Panc1 (cell line): ENCODE results near the gene MAPK7. TPM values are rescaled to one million over a fixed set of nuclear protein-coding genes. Genes with fewer than 3 reads are reported as not detected.

Source experiments
- ATAC-seq: fragments of 200-7000 bp; cut with Tn5 transposase; 2 replicates; pipeline ENCODE4 v1.9.1; 2020; ENCODE audit warnings: mild to moderate bottlenecking, moderate library complexity
- BruUV-seq: library from RNA; stranded (reverse); fragments of 400-500 nt; replicated peaks from 2 replicates; lab custom pipeline; 2021; lab: Mats Ljungman, UMichigan
- CTCF ChIA-PET: fragments of 300-600 bp; sonication (Branson Sonifier 250); formaldehyde crosslinking; loops from one replicate; lab custom pipeline; 2022; ENCODE audit warnings: antibody characterized with exemption; lab: Charles Lee
- POLR2A ChIA-PET: fragments of 300-600 bp; sonication (Branson Sonifier 250); formaldehyde crosslinking; loops from one replicate; lab custom pipeline; 2022; ENCODE audit warnings: antibody characterized with exemption; lab: Charles Lee
- DNase-seq: peaks from one replicate; pipeline ENCODE4 v3.0.0-alpha.2; 2010; ENCODE audit warnings: low read depth, low spot score
- H3K27ac ChIP-seq: 2 replicates; pipeline ENCODE4 v1.5.1; 2011; ENCODE audit warnings: mild to moderate bottlenecking, low read length, inconsistent platforms
- H3K27me3 ChIP-seq: fragments of 200-500 bp; sonication (Bioruptor generic); 2 replicates; pipeline ENCODE4 v1.6.0; 2014; ENCODE audit warnings: low read length, inconsistent platforms; ENCODE audit not compliant: control insufficient read depth, insufficient read depth
- H3K36me3 ChIP-seq: fragments of 200-500 bp; sonication (Bioruptor generic); 2 replicates; pipeline ENCODE4 v1.5.1; 2014; ENCODE audit warnings: inconsistent platforms, mild to moderate bottlenecking, low read length, moderate library complexity; ENCODE audit not compliant: control insufficient read depth, insufficient read depth
- H3K4me1 ChIP-seq: 2 replicates; pipeline ENCODE4 v1.5.1; 2011; ENCODE audit warnings: inconsistent platforms, mild to moderate bottlenecking, low read length, moderate library complexity; ENCODE audit not compliant: control insufficient read depth, insufficient read depth
- H3K4me3 ChIP-seq, 2 experiments: 2 replicates each; pipeline ENCODE4 v1.5.1; 2011 to 2012; ENCODE audit warnings: low read depth in 2 of 2, low read length in 2 of 2, mild to moderate bottlenecking in 2 of 2, inconsistent platforms in 1 of 2, moderate library complexity in 1 of 2
- H3K9me3 ChIP-seq: fragments of 200-500 bp; sonication (Bioruptor generic); 2 replicates; pipeline ENCODE4 v1.5.1; 2014; ENCODE audit warnings: low read depth, mild to moderate bottlenecking, inconsistent platforms, low read length, moderate library complexity; ENCODE audit not compliant: control insufficient read depth, insufficient read depth
- CTCF ChIP-seq: fragments of 450-650 bp; IDR thresholded peaks from 2 replicates; pipeline ENCODE4 v1.5.1; 2017; ENCODE audit warnings: mild to moderate bottlenecking
- POLR2AphosphoS5 ChIP-seq: IDR thresholded peaks from 2 replicates; pipeline ENCODE4 v1.6.1; 2012; ENCODE audit warnings: mild to moderate bottlenecking, low read depth, low read length, moderate library complexity
- SIN3A ChIP-seq: IDR thresholded peaks from 2 replicates; pipeline ENCODE4 v1.6.1; 2012; ENCODE audit warnings: low read depth, mild to moderate bottlenecking, low read length, moderate library complexity, borderline replicate concordance; ENCODE audit not compliant: insufficient read depth
- TCF7L2 ChIP-seq: IDR thresholded peaks from 2 replicates; pipeline ENCODE4 v1.6.1; 2011; ENCODE audit warnings: mild to moderate bottlenecking, low read depth, low read length, inconsistent platforms
- in situ Hi-C: cut with HindIII; loops from 2 replicates; pipeline ENCODE4 v1.10.0; 2016; ENCODE audit warnings: low sequenced_read_pairs, low pct_unique_long_range_greater_than_20kb
- intact Hi-C: fragments of 100-400 bp; cut with micrococcal nuclease; formaldehyde crosslinking; loops from one replicate; pipeline ENCODE4 v1.10.0; 2022; ENCODE audit not compliant: unreplicated experiment
- total RNA-seq: library from RNA; stranded (reverse); gene quantifications from one replicate; pipeline ENCODE4 v1.2.1, GENCODE V29; 2021; ENCODE audit not compliant: unreplicated experiment
- TF ChIP-seq, protein P1 (sequence below), 2 experiments: IDR thresholded peaks; 2 replicates each; pipeline ENCODE4 v1.6.1; 2011 to 2012; ENCODE audit warnings: low read depth in 2 of 2, control low read depth in 1 of 2, low read length in 1 of 2, mild to moderate bottlenecking in 1 of 2, moderate library complexity in 1 of 2; ENCODE audit not compliant: insufficient read depth in 1 of 2

Gene MAPK7
- total RNA-seq, 1 experiment from 2014 or later, result 28.9 TPM

DNA sequence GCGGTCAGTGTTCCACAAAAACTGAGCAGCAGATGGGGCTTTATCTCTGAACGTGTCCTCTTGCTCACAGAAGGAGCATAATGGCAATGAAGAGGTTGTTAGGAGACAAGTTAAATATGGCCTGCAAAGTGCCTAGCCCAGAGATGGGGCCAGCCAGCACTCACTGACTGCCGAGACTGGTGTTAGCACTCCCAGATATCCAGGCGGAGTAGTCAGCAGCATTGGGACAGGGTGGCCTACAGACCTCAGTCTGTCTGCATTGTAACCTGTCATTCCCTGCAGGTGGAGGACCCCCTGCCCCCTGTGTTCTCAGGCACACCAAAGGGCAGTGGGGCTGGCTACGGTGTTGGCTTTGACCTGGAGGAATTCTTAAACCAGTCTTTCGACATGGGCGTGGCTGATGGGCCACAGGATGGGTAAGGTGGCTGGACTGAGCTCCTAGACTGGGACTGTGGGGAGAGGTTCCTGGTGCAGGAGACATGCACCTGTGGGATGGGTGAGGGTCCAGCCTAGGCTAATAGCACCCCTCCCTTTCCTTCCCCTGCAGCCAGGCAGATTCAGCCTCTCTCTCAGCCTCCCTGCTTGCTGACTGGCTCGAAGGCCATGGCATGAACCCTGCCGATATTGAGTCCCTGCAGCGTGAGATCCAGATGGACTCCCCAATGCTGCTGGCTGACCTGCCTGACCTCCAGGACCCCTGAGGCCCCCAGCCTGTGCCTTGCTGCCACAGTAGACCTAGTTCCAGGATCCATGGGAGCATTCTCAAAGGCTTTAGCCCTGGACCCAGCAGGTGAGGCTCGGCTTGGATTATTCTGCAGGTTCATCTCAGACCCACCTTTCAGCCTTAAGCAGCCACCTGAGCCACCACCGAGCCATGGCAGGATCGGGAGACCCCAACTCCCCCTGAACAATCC, 4.5 kb downstream of the MAPK7 start:
- in situ Hi-C loops, result no loop called here
- no peak overlapping the region for H3K4me3 ChIP-seq
- TF ChIP-seq CTCF, result no peak
- H3K4me1 ChIP-seq, result peaks cover 8% of the 10 kb centered on the region
- H3K27ac ChIP-seq, result no peak overlapping the region
- DNase-seq, result no peak
- ChIA-PET POLR2A (no interaction called here), CTCF (no interaction called here)
- intact Hi-C loops, result no loop called here
- no peaks in the 10 kb centered on the region for H3K27me3 ChIP-seq
- no TSS peak for BruUV-seq
- no peak for ATAC-seq
- no peaks in the 10 kb centered on the region for H3K9me3 ChIP-seq
- peaks cover 3% of the 10 kb centered on the region for H3K36me3 ChIP-seq

DNA sequence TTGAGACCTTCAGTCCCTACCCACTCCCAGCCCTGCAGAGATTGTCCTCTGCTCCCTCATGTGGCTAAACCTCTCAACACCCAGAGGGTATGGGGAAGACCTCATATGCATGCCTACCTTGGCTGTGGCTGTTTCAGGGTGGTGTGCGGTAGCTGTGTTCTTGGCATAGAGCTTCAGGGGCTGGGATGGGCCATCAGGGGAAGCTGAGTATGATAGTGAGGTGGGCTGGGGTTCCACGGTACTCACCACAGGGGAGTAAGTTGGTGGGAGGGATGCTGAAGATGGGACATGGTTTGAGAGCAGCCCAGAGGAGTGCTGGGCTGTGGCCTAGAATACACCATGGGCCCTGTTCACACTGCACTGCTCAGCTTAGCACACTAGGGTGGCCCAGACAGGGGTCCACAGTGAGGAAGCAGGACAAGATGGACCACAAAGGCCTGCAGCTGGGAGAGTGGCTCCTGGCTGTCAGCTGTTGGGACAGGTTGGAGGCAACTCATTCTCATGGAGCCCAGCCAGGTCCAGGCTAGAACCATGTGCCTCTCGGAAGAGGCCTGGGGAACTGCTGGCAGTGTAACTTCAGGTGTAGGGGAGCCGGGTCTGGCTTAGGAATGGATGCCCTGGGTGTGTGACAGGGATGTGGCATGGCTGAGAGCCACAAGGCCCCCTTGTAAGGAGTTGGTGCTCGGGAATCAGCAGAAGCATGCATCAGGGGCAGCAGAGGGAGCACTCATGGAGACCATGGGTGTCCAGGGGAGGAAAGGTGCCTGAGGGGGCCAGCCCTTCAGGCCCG, 5.6 kb downstream of the MAPK7 start:
- no TSS peak for BruUV-seq
- ATAC-seq (no peak), DNase-seq (no peak)
- no peaks in the 10 kb centered on the region for H3K27me3 ChIP-seq
- H3K9me3 ChIP-seq, result no peaks in the 10 kb centered on the region
- no peak overlapping the region for H3K4me3 ChIP-seq
- H3K27ac ChIP-seq, result no peak overlapping the region
- TF ChIP-seq SIN3A, result no peak
- no peak for TF ChIP-seq TCF7L2
- no peak for TF ChIP-seq CTCF
- TF ChIP-seq, protein P1, sequence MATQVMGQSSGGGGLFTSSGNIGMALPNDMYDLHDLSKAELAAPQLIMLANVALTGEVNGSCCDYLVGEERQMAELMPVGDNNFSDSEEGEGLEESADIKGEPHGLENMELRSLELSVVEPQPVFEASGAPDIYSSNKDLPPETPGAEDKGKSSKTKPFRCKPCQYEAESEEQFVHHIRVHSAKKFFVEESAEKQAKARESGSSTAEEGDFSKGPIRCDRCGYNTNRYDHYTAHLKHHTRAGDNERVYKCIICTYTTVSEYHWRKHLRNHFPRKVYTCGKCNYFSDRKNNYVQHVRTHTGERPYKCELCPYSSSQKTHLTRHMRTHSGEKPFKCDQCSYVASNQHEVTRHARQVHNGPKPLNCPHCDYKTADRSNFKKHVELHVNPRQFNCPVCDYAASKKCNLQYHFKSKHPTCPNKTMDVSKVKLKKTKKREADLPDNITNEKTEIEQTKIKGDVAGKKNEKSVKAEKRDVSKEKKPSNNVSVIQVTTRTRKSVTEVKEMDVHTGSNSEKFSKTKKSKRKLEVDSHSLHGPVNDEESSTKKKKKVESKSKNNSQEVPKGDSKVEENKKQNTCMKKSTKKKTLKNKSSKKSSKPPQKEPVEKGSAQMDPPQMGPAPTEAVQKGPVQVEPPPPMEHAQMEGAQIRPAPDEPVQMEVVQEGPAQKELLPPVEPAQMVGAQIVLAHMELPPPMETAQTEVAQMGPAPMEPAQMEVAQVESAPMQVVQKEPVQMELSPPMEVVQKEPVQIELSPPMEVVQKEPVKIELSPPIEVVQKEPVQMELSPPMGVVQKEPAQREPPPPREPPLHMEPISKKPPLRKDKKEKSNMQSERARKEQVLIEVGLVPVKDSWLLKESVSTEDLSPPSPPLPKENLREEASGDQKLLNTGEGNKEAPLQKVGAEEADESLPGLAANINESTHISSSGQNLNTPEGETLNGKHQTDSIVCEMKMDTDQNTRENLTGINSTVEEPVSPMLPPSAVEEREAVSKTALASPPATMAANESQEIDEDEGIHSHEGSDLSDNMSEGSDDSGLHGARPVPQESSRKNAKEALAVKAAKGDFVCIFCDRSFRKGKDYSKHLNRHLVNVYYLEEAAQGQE (IDR thresholded peaks at IDR 0.05; ENCODE audit: insufficient read depth in 1 of 2, low read depth in 2 of 2, low read length in 1 of 2), result no peak
- TF ChIP-seq POLR2AphosphoS5, result no peak
- ChIA-PET CTCF (no interaction called here), POLR2A (no interaction called here)
- in situ Hi-C loops (no loop called here), intact Hi-C loops (no loop called here)
- H3K4me1 ChIP-seq, result peaks cover 12% of the 10 kb centered on the region
- H3K36me3 ChIP-seq, result no peaks in the 10 kb centered on the region; the same call in none of the 2 replicates
